GM21447 (cell line): ENCODE results near the gene FAM171A2.
A peak's percentile ranks its signal among the peaks of the same experiment; 100 is the strongest.
"Not testable (repeated sequence)": the region's sequence is repeated elsewhere in the genome, so short reads cannot be mapped to it uniquely, and the experiment has no call there.

Experiments used
- ATAC-seq: cut with Tn5 transposase; IDR thresholded peaks from one replicate; pipeline ENCODE4 v1.9.1; 2021; ENCODE audit not compliant: unreplicated experiment

The FAM171A2 gene

GRCh38 chr17:44347206-44348055 lies 16.2 kb downstream of the FAM171A2 start:
- ATAC-seq: not testable (repeated sequence)

DNA sequence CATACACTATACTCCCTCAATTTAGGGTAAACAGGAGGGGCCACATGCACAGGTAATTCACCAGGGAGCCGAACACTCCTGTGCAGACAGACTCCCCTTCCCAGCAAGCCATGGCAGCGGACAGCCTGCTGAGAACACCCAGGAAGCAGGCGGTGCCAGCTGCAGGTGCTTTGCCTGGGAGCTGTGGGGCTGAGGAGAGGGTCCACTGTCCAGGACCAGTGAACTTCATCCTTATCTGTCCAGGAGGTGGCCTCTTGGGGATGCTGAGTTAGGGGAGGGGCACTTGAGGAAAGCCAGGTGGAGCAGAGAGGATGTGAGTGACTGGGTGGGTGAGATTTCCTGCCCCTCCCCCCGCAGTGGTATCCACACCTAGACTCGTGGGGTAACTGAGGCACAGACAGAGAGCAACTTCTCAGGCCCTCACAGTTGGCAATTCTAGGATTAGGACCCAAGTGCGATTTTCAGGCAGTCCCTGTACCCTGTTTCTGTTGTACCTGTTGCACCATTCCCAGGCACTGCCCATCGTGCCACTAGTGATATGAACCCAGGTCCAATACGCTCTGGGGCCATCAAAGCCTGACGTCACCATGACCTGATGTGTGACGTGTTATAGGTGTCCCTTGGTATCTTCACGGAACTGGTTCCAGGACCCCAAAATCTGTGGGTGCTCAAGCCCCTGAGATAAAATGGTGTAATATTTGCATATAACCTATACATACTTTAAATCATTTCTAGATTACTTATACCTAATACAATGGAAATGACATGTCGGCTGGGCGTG lies 17.4 kb downstream of the FAM171A2 start:
- no peak for ATAC-seq

- ATAC-seq: peak; percentile 1
Observed at GRCh38 chr17:44345454-44346026, 18.1 kb downstream of the FAM171A2 start.

GRCh38 chr17:44344939-44345453 lies 18.7 kb downstream of the FAM171A2 start, which contains the start of gene GRN:
Gene GRN (plus strand): TSS chr17:44345302. CDS start chr17:44349165, 3,863 bp downstream.
- peak; percentile 62 for ATAC-seq

- no peak for ATAC-seq
Observed at GRCh38 chr17:44343510-44344209, 20.0 kb downstream of the FAM171A2 start.

DNA sequence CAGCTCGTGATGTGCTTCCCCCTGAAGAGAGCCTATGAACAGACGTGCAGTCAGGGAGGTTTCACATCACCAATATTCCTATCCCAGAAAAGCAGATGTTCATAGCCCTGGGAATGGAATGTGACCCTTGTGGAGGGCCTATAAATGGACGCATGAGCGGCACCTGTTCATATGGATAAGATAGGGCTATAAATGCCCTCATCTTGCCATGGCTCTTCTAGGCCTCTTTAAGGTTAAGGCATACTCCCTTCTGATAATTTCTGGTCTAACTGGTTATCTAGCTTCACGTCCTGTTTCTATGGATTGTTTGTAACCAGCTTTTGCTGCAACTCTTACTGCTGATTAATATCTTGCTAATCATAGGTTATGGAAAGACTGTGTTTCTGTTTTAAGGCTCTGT lies 23.1 kb downstream of the FAM171A2 start:
- ATAC-seq: not testable (repeated sequence)

- no peak for ATAC-seq
Observed at GRCh38 chr17:44338702-44339101, 25.0 kb downstream of the FAM171A2 start.

DNA sequence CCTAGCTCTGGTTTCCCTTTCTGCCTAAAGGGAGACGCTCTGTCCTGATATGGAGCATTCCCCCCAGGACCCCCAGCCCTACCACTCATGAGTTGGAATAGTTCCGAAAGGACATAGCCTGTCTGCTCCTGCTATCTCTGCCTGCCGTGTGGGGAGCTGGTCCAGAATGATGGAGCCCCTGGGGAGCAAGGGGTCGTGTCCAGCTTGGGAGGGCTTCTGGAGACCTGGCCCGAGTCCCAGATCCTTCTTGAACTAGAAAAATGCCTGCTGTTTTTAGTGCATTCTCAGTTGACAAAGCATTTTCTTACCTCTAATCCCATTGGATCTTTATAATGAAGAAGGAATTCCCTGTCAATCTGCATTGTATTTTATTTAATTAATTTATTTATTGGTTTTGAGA lies 27.7 kb downstream of the FAM171A2 start:
- no peak for ATAC-seq

GRCh38 chr17:44335564-44335963 lies 28.1 kb downstream of the FAM171A2 start:
- ATAC-seq: no peak

- ATAC-seq: no peak
Observed at GRCh38 chr17:44334727-44335126, 28.9 kb downstream of the FAM171A2 start.

GRCh38 chr17:44334315-44334714 lies 29.3 kb downstream of the FAM171A2 start:
- ATAC-seq: no peak

- no peak for ATAC-seq
Observed at GRCh38 chr17:44333371-44333770, 30.3 kb downstream of the FAM171A2 start.

DNA sequence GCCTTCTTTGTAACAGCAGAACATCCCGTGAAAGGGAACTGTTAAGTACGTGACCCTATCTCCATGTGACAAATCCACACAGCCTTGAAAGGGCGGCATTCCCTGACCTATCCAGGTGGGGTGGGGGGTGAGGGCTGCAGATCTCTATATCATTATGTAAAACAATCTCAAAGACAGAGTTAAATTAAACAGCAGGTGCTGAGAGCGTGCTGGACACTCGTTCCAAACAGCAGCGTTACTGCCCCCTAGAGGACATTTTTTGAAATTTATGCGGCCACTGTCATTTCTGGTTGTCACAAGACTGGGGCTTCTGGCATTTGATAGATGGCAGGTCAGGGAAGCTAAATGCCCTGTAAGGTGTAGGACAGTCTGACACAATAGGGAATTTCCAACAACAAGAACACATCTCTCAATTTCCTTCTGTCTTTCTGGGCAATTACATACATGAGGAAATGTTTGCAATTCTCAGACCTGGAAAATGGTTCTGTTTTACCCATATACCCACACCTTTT lies 32.3 kb downstream of the FAM171A2 start:
- ATAC-seq: no peak

DNA sequence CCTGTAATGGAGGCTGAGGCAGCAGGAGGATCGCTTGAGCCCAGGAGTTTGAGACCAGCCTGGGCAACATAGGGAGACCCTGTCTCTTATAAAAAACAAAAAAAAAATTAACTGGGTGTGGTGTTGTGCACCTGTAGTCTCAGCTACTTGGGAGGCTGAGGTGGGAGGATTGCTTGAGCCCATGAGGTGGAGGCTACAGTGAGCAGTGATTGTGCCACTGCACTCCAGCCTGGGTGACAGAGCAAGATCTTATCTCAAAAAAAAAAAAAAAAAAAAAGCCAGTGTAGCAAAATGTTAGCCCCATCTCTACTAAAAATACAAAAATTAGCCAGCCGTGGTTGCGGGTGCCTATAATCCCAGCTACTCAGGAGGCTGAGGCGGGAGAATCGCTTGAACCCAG lies 33.4 kb downstream of the FAM171A2 start:
- ATAC-seq: not testable (repeated sequence)

DNA sequence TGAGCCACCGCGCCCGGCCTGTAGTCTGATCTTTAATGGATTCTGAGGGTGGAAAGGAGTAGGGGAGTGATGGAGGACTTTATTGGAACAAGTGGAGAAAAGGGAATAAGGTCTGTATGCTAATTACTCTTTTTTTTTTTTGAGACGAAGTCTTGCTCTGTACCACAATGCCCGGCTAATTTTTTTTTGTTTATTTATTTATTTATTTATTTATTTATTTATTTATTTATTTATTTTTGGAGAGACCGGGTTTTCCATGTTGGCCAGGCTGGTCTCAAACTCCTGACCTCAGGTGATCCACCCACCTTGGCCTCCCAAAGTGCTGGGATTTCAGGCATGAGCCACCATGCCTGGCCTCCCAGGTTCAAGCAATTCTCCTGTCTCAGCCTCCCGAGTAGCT lies 34.1 kb downstream of the FAM171A2 start:
- not testable (repeated sequence) for ATAC-seq

DNA sequence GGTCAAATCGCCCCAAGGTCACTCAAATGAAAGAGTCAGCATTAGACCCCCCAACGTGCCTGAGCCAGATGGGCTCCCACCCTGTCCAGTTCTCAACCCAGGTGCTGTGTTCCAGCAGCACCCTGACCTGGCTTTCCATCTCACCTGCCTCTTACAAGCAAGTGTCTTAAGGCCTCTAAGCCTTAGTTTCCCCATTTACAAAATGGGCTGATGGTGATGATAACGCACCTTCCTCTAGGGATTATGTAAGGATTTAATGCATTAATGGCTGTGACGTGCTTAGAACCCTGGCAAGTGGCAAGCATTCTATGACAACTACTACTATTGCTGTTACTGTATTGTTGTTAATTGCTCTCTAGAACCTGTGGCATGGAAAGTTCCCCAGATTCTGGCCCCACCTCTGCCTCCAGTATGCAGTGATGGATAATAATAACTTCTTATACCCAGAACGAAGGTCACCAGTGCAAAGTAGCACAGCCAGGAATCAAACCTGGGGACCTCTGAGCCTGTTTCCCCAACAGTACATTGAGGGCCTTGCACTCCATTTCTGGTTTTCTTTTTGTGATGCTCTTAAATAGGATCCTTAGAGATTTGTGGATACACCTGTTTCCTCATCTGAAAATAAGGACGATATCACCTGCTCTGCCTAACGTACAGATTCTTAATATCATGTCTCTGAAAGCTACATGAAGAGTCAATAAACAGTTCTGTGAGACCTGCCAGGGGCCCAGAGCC lies 35.8 kb downstream of the FAM171A2 start:
- no peak for ATAC-seq

GRCh38 chr17:44326861-44327444 lies 36.7 kb downstream of the FAM171A2 start:
- peak; percentile 41 for ATAC-seq

DNA sequence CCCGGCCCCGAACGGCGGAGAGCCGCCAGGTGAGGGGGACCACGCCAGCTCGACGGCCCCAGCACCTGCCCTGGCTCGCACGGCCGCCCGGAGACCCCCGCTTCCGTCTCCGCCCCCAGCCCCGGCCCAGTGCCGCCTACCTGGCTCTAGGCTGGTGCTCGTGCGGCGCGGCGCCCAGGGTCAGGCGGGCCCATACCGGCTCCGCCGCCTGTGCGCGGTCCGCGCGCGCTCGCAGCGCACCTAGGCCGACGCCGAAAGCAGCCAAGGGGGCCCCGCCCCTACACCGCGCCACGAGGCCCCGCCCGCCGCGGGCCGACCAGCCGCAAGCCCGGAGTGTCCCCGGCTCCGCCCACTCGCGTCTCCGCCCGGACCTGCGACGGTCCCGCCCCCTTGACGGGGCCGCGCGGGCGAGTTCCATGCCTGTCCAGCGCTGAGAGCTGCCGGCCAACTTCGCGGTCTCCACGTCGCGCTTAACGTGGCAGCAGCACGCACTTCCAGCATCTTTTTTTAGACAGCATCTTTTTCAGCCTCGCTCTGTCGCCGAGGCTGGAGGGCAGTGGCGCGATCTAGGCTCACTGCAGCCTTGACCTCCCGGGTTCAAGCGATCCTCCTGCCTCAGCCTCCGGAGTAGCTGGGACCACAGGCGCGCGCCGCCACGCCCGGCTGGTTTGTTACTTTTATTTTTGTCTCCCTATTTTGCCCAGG lies 38.9 kb downstream of the FAM171A2 start, which contains the start of gene SLC25A39:
TSS of gene SLC25A39 (minus strand) at position 253 of the 705 bp plus-strand sequence. CDS start 1,261 bp downstream, outside the sequence.
- ATAC-seq: peak; percentile 48
